ENCODE data around the gene KIF6.

The KIF6 gene

DNA sequence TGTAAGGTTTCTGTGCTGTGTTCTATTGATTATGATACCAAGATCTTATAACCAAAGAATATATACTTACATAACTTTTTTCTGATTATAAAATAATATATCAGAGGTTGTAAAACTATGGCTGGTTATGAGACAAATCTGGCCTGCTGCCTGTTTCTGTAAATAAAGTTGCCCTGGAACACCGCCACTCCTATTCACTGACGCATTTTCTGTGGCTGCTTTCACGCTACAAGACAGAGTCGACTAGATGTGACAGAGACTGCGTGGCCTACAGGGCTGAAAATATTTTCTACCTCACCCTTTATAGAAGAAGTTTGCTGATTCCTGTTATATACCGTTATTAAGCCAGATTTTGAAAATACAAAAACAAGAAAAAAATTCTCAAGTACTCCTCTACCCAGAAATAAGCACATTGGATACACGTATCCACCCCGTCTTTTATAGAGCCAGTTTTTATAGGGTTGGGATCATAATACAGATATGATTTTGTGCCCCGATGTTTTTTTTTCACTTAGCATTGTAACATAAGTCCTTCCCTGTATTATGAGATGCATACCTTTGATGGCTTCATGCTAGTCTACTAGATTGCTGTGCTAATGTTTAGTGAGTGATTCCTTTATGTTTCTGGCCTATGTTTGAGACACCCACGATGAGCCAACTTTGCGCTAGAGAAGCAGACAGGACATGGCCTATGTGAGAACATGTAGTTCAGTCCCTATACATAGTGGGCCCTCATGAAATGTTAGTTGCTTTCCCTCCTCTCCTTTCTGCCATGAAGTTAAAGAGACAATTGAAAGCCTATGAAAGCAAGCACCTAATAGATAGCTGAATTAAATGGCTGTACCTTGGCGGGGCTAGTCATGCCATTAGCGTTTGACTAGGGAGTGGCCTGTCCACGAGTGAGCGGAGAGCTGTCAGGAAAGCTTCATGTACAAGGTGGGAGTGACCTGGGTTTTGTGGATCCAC lies 304.6 kb downstream of the KIF6 start:
- DNase-seq (ENCODE audit: low spot score), result no peak

DNA sequence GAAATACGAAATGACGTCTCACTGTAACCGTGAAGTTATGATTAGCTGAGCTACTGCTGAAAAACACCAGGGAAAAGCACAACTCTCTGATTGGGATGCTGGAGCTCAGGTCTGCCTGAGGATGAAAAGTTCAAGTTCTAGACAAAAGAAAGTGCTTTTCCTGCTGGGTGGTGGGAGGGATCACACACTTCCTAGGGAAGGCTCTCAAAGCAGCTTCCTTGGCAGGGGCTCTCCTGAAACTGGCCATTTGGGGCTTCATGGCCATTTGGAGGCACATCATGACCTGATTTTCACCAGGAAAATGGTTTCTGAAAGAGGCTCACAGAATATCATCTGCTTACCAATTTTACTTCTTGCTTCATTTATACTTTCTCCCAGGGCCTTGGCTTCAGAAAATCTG lies 305.6 kb downstream of the KIF6 start:
- DNase-seq (ENCODE audit: low spot score), result no peak

DNA sequence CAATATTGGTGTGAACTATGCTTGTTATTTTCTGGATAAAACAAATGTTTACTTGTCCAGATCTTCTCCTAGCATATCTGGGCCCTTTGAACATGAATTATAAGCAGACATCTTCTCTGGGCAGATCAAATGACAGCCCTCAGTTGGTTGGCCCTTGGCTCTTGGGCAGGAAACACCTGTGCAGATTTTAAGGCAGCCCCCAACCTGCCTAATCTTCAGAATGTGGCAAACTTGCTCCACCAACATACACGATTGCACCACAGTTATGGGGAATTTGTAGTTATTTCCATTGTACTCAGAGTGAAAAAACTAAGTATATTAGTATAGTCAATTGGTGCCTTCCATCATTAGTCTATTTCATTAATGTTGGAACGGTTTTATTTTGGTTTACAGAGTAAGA lies 307.8 kb downstream of the KIF6 start:
- DNase-seq (ENCODE audit: low spot score), result no peak

DNA sequence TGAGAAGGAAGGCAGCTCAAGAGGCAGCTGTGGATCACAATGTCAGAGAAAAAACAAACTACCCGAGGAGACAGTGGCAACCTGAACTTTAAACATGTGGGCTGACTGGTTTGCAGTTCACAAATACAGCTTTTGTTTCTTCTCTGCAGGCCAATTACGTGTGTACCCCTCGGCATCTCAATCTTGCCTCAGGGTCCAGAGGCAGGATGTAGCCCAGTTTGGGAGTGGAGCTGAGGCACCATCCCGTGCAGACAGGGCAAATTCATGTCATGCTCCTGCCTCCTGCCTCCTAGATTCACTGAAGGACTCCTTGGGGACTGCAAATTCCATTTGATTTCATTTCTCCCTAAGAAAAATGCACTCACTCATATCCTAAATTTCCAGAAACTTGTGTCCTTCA lies 308.5 kb downstream of the KIF6 start:
- peak; percentile 71 for DNase-seq (ENCODE audit: low spot score)

DNA sequence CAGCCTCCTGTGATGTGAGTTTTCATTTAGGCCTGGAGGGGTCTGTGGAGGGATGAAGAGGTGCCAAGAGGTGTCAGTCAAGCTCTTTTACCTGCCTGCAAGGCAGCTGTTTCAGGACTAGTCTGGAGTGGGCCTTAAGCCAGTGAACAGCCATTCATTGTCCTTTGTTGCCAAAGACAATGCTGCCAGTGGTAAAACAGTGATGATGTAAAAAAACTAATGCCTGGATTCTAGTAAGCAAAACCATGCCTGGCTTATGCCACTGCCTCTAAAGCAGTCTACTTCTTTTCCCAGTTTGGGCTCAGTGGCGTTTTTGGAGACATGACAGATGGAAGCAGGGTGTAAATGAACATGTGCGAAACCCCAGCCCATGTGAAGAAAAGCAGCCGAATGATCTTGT lies 309.2 kb downstream of the KIF6 start:
- no peak for DNase-seq (ENCODE audit: low spot score)

DNA sequence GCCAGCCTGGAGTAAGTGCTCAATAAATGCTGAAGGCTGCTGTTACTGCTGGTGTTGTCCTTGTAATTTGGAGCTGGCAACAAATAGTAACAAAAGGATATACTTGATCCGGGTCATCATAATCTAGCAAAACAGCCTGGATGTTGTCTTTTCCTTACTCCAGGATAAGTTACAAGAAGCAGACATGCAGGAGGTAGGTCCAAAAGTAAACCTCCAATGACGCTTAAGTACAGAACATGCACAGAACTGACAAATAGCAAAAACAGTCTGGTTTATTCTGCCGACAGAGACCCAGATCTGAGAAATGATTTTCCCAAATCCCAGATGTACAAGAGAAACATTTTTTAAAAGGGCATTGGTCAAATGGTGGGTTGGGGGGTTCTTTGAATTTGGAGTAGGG lies 309.7 kb downstream of the KIF6 start:
- DNase-seq (ENCODE audit: low spot score), result no peak

DNA sequence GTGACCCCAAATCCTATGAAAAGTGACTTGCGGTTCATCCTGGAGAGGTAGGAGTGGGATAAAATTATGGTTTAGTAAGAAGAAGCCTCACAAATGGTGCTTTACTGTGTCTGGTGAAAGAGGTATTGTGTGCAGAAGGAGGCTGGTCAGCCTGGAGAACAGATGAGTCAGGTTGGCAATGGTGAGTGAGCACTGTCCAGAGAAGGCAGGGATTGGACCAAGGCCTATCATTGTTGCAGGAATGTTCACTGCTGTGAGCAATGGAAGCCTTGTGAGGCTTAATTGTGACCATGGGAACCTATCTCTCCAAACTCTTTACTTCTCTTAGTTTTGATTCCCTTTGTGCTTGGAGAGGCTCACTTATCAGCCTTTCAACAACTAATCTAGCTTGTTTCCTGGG lies 313.7 kb downstream of the KIF6 start:
- DNase-seq (ENCODE audit: low spot score), result peak; percentile 76

DNA sequence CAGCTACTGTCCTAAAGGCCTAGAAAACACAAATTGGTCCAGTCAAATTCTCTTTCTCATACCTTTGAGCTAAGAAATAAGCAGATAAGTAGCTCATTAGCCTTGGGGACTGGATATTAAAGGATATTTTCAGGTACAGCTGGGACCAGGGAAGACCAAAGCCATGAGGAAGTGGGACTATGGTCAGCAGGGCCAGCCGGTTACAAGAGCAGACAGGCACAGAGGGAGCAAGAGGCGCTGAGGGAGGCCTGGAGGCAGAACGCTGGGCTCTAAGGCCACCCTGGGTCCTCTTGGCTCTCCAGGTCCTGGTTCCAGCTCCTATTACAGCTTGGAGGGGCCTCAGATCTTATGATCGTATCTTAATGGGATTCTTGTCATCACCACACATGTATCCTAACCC lies 314.2 kb downstream of the KIF6 start:
- no peak for DNase-seq (ENCODE audit: low spot score)

DNA sequence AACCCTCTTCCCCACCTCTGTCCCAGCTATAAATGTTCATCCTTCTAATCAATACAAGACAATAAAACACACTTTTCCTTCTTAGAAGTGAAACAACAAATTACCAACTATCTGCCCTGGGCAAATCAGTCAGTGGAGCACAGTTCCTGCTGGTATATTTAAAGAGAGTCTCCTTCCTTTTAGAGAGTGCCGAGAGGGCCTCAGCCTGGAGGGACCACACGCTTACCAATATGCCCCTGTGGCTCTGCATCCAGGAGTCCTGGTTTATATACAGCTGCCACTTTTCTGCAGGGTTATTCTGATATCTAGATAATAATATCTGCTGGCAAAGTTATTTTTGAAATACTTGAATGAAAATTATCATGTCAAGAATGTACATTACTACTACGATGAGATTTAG lies 315.3 kb downstream of the KIF6 start:
- no peak for DNase-seq (ENCODE audit: low spot score)

DNA sequence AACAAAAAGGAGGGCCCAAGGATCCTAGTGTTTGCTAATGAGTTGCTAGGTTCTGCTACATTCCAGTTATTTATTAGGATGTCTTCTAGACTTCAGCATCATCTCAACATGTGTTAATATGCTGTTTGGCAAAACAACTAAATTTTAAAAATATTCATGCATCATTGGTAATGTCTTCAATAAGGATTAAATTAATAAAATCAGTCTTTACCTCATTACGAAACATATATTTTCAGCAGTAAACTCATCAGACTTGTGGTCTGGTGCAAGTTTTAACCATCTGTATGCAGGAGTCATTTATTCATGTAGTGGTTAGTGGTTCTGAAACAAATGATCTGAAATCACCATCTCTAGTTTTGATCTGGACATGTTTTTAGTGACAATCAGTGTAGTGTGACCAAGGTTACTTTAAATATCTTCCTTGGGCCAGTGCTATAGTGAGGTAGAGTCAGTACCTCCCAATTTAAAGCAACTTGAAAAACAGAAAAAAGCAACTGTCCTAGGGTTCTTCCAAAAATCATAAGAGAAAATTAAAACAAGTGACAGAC lies 317.7 kb downstream of the KIF6 start:
- no peak for DNase-seq (ENCODE audit: low spot score)

DNA sequence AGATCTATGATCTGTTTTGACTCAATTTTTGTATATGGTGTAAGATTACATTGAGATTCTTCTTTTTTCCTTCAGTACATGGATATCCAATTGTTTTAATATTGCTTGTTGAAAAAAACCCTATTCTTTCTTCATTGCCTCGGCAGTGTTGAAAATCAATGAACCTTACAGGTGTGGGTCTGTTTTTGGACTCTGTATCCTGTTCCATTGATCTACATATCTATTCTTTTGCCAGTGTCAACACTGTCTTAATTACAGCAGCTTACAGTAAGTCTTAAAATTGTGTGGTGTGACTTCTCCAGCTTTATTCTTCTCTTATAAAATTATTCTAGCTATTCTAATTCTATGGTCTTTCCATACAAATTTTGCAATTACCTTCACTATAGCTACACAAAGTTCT lies 320.9 kb downstream of the KIF6 start:
- DNase-seq (ENCODE audit: low spot score), result no peak

DNA sequence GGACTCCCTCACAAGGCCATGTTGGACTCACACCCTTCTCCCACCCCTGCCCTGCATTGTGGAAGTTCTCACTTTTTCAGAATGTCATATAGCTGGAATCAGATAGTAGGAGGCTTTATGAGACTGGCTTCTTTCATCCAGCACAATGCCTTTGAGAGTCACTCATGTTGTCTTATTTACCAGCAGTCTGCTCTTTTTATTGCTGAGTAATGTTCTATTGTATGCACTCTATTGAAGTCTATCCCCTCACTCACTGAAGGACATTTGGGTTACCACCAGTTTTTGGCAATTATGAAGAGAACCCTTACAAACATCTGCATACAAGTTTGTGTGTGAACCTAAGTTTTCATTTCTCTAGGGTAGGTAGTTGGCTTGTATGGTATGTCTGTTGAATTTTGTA lies 321.9 kb downstream of the KIF6 start:
- DNase-seq (ENCODE audit: low spot score), result no peak

DNA sequence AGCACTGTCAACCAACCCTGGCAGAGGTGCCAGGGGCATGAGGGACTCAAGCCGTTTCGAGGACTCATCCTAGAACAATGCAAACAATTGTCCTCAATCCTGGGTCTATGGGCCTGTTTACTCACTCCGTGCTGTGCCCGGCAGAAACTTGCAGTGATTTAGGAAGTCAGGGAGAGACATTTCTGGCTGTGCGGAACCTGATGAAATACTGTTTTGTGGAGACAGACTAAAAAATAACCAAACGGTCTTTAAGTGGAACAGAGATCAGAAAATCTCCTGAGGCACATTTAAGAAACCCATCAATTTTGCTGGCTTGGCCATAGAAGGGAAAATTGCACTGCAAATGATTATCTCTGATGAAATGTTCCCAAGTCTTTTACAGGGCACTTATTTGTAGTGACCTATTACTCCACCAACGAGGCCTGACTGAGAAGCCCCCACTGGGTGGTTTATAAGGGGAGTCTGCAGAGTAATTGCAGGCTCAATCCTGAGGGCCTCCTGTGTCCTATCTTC lies 322.9 kb downstream of the KIF6 start:
- DNase-seq (ENCODE audit: low spot score), result no peak

DNA sequence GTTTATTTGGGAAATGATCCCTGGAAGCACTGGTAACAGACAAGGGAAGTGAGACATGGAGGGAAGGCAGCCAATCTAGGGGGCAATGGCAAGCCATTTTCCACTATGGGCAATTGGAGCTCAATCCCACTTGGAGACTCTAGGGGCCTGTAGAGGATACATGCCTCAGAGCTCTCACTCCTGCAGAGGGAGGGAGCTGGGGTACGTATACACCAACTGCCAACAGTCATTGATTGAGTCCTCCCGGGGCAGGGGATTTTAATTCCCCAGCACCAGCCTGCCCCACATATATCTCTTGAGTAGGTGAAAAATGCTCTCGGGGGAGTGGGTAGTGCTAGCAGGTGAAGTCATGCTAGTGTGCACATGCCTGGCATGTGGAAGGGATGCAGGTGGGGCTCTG lies 323.8 kb downstream of the KIF6 start:
- no peak for DNase-seq (ENCODE audit: low spot score)

DNA sequence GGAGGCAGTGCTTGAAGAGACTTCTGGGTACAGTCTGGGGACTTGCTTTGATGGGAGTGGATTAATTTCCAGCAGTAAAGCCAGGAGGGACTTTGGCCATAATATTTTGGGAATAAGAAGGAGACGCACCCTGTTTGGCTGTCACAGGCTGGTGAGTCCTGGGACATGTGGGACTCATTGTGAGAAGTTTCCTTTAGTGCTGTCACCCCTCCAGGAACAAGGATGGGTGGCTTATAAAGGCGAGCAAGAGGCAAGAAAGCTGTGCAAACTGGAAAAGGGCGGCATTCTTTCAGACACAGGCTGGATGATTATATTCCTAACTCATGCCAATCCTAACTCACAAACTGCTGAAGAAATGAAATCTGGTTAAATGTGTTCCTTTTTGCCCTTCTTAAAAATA lies 325.2 kb downstream of the KIF6 start:
- no peak for DNase-seq (ENCODE audit: low spot score)

DNA sequence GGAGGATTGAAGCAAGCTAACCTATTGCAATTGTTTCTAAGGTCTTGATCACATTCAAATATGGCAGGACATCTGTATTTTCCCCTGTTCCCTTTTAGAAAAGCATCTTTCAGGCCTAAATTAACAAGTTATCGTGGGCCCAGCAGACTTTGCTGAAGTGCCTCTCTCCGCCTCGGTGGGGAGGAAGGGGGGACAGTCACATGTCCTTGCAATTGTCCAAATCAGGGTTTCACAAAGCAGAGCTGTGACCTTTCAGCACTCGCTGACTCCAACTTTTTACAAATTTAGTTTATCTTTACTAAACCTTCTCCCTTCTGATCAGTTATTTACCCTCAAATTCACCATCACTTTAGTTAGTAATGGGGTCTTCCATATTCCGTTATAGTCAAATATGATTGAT lies 328.4 kb downstream of the KIF6 start:
- no peak for DNase-seq (ENCODE audit: low spot score)

DNA sequence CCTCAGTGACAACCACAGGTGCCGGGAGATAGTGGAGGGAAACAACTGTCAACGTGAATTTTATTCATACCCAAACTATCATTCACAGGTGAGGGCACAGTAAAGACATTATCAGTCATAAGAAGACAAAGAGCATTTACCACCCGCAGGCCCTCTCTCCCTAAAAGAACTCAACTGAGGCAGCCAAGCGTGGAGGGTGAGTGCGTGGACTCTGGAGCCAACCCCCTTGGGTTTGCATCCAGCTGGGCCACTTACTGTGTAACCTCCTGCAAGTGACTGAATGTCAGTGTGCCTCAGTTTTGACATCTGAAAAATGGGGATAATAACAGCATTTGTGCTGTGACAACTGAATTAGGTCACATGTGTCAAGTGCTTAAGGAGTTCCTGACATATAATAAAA lies 332.1 kb downstream of the KIF6 start:
- DNase-seq (ENCODE audit: low spot score), result peak; percentile 14

DNA sequence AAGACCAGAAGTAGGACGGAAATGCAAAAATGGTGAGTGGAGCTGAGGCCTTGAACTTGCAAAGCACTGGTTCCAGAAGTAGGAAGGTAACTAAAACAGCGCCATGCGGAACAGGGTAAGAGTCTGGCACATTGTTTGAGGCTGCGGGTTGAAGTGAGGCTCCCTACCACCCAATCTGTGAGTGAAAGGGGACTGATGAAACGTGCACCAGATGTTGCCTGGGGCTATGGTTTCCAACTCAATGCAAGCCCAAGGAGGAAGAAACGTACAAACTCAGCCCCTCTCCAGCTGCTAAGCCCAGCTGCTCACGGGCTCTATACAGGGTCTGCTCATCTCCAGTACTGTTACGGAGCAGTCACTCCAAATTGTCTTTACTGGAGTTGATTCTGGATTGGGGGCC lies 334.0 kb downstream of the KIF6 start:
- no peak for DNase-seq (ENCODE audit: low spot score)

DNA sequence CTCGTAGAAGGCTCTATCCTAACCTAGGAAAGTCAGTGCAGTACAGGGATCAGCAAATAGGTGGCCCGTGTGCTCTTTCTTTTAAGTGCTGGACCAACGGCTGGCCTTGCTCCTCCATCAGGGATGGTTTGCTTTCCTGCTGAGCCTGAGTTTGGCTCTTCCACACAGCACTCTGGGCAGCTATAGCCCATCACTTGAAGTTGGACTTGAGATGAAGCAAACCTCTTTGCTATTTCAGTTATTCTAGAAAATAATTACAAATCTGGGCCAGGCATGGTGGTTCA lies 335.8 kb downstream of the KIF6 start:
- DNase-seq (ENCODE audit: low spot score), result peak; percentile 17

DNA sequence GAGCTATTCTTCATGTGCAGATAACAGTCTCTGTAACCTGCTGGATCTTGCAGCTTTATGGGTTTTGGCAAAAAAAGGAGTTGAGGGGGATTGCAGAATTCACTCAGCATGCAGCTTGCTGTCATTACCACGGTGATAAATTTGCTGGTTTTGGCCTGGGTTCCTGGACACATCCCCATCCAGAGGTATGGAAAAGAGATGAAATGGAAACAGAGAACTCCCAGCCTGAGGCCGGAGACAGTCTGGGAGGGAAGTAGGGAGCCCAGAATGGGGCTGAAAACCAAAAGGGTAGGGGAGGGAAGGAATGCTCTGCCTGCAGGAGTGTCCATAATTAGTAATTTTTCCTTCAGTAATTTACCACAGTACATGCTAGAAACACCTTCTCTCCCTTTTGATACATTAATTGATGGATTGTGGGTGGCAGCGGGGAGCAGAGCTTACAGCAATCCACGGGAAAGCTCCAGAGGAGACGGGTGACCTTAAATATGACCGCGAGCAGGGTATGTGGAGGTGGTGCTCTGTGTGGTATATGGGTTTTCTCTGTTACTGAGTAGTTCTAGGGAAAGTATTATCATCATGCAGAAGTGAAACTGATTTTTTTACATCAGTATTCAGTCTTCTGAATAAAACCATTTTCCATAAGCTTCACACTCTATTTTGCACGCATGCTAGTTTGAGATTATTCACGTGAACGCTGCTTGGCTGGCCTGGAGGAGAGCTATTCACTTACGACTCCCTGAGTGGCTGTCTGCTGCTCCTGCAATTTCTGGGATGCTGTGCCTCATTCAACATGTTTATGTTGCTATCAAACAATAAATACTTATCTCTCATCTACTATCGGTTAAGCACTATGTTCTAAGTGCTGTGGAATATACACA lies 336.4 kb downstream of the KIF6 start:
- no peak for DNase-seq (ENCODE audit: low spot score)

DNA sequence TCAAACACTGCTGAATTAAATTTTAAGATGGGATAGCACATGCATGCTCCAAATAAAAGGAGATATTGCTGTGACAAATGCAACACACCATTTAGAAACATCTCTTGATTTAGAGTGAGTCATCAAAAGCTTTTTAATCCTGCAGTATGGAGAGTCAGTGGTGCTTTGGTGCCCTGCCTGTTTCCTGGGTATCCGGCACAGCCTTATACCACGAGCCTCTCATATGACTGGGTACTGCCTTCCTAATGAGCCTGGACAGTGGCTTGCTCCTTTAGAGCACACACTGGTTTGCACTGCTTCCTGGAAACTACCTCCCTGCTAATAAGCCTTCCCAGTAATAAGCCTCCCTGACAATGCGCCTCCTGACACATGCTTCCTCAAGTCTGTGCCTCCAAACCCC lies 337.4 kb downstream of the KIF6 start:
- DNase-seq (ENCODE audit: low spot score), result no peak

DNA sequence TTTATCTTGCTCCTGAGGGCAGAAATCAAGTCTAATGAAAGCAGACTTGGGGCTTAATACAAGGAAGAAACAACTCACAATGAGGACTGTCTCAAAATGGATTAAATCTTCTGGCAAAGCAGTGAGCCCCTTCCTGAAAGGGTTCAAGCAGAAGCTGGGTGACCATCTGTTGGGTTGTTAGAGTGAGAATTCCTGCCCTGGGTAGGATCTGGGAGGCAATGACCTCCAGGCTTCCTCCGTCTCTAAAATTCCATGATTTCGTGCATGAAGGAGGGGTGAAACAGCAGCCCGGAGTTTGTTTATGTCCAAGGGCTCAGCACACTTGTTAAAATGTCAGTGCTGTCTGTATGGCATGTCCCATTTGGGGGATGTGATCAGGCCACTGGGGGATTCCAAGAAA lies 338.7 kb downstream of the KIF6 start:
- no peak for DNase-seq (ENCODE audit: low spot score)

DNA sequence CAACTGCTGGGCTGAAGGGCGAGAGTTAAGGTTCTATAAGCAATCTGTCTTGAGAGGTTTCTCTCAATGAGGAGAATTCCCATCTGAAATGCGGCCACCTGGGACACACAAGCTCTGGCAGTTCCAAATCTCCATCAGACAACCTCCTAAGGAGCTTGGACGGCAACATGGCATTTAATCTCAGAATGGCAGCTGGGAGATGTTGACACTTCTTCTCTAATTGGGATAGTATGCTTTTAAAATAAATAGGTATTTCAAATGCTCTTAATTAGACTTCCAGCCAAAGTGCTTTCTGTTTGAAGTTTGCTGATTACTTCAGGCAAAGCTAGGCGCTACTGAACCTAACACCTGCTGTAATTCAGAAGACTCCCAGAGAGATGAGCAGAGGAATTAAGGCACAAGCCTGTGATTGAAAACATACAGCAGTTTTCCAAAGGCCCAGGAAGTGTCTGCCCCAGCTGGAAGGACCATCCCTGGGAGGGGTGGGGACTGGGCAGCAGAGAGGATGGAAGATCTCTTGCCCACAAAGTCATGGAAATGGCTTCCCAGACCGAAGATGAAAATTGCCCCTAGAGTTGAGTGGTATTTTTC lies 343.6 kb downstream of the KIF6 start:
- no peak for DNase-seq (ENCODE audit: low spot score)

All from kidney tubule cell (primary cell).